ENCODE results near the gene MYCBP2.

DNA sequence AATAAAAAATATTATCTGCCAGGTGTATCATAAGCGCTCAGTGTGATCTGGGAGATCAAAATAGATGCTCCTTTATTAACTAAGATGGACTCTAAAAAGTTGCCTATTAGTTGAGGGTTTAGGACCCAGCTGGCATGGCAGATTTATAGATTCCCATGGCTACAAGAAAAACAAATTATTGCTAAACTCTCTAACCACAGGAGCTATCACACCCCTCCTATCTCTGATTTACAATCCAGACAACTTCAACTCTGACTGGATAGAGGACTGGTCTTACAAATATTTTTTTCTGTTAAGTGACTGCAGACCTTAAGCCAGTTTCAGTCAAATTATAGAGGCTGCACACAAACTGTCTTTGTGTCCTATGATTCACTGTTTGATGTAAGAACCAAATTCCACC lies 45.4 kb upstream of the MYCBP2 start:
- TF ChIP-seq, protein P1, sequence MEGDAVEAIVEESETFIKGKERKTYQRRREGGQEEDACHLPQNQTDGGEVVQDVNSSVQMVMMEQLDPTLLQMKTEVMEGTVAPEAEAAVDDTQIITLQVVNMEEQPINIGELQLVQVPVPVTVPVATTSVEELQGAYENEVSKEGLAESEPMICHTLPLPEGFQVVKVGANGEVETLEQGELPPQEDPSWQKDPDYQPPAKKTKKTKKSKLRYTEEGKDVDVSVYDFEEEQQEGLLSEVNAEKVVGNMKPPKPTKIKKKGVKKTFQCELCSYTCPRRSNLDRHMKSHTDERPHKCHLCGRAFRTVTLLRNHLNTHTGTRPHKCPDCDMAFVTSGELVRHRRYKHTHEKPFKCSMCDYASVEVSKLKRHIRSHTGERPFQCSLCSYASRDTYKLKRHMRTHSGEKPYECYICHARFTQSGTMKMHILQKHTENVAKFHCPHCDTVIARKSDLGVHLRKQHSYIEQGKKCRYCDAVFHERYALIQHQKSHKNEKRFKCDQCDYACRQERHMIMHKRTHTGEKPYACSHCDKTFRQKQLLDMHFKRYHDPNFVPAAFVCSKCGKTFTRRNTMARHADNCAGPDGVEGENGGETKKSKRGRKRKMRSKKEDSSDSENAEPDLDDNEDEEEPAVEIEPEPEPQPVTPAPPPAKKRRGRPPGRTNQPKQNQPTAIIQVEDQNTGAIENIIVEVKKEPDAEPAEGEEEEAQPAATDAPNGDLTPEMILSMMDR (conservative IDR thresholded peaks at IDR 0.05) = no peak
- no peak for TF ChIP-seq EZH2 (IDR thresholded peaks at IDR 0.05; ENCODE audit: low read depth)
